Breast epithelium (tissue), 3 donors: Measurements from ENCODE around the gene LDLRAD4.

Experiments
- POLR2A ChIP-seq: fragments of 450-650 bp; IDR thresholded peaks from one replicate; pipeline ENCODE4 v1.6.1; 2016; ENCODE audit warnings: antibody characterized with exemption, mild to moderate bottlenecking, moderate library complexity
- POLR2AphosphoS5 ChIP-seq, 3 donors: sonication (generic); formaldehyde crosslinking; IDR thresholded peaks; one replicate each; pipeline ENCODE4 v1.6.1; 2017; ENCODE audit warnings: antibody characterized with exemption in 3 of 3
- TF ChIP-seq, protein P1 (sequence below), 3 donors: fragments of 450-650 bp; IDR thresholded peaks; one replicate each; pipeline ENCODE4 v1.5.1; 2016 to 2017; ENCODE audit warnings: antibody characterized with exemption in 3 of 3, mild to moderate bottlenecking in 3 of 3, moderate library complexity in 3 of 3

DNA sequence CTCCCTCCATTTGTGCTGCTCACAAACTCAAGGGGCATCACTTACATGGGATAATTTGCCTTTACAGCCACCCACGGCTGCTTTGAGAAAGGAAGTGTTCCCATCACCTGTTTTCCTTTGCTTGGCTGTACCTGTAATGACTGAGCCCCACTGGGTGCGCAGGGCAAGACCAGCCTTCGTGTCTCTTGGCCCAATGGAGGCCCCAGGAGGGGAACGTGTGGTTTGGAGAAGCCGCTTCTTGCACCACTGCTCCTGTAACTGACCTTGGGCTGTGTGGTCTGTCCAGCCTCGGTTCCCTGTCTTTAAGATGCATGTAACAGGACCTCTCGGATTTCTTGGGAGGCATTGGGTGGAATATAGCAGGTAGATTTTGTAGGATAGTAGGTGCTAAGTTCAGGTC, 41.1 kb downstream of the LDLRAD4 start:
- TF ChIP-seq POLR2AphosphoS5 (IDR thresholded peaks at IDR 0.05) (no peak), POLR2A (no peak)
- TF ChIP-seq, protein P1, sequence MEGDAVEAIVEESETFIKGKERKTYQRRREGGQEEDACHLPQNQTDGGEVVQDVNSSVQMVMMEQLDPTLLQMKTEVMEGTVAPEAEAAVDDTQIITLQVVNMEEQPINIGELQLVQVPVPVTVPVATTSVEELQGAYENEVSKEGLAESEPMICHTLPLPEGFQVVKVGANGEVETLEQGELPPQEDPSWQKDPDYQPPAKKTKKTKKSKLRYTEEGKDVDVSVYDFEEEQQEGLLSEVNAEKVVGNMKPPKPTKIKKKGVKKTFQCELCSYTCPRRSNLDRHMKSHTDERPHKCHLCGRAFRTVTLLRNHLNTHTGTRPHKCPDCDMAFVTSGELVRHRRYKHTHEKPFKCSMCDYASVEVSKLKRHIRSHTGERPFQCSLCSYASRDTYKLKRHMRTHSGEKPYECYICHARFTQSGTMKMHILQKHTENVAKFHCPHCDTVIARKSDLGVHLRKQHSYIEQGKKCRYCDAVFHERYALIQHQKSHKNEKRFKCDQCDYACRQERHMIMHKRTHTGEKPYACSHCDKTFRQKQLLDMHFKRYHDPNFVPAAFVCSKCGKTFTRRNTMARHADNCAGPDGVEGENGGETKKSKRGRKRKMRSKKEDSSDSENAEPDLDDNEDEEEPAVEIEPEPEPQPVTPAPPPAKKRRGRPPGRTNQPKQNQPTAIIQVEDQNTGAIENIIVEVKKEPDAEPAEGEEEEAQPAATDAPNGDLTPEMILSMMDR (IDR thresholded peaks at IDR 0.05): no peak
